GM23338 (cell line): ENCODE data around the gene VPS37B. TPM values are rescaled to one million over a fixed set of nuclear protein-coding genes. Genes with fewer than 3 reads are reported as not detected.

Source experiments
- ATAC-seq: fragments of 200-7000 bp; cut with Tn5 transposase; 3 replicates; pipeline ENCODE4 v1.9.1; 2020
- DNase-seq: peaks from one replicate; pipeline ENCODE4 v3.0.0-alpha.2; 2015; ENCODE audit warnings: low spot score
- H2AFZ ChIP-seq: fragments of 200-600 bp; sonication (generic); 2 replicates; pipeline ENCODE4 v1.8.0; 2016; ENCODE audit warnings: antibody characterized with exemption, mild to moderate bottlenecking, moderate library complexity
- H3F3A ChIP-seq: fragments of 200-600 bp; sonication (generic); replicated peaks from 2 replicates; pipeline ENCODE4 v1.8.0; 2017; ENCODE audit warnings: antibody characterized with exemption, mixed run types, low read depth
- H3K27ac ChIP-seq: fragments of 200-600 bp; sonication (generic); 2 replicates; pipeline ENCODE4 v1.6.1; 2016; ENCODE audit warnings: low read depth
- H3K27me3 ChIP-seq: fragments of 200-600 bp; sonication (generic); 2 replicates; pipeline ENCODE4 v1.8.0; 2016; ENCODE audit warnings: mild to moderate bottlenecking, mixed run types, moderate library complexity; ENCODE audit not compliant: insufficient read depth
- H3K36me3 ChIP-seq: fragments of 200-600 bp; sonication (generic); 2 replicates; pipeline ENCODE4 v1.8.0; 2016; ENCODE audit warnings: mild to moderate bottlenecking; ENCODE audit not compliant: insufficient read depth
- H3K4me1 ChIP-seq: fragments of 200-600 bp; sonication (generic); 2 replicates; pipeline ENCODE4 v1.8.0; 2016; ENCODE audit warnings: mild to moderate bottlenecking, moderate library complexity; ENCODE audit not compliant: insufficient read depth
- H3K4me2 ChIP-seq: fragments of 200-600 bp; sonication (generic); 2 replicates; pipeline ENCODE4 v1.7.1; 2017; ENCODE audit warnings: mixed run types
- H3K4me3 ChIP-seq: fragments of 200-600 bp; sonication (generic); 2 replicates; pipeline ENCODE4 v1.6.1; 2016; ENCODE audit warnings: mixed run types
- H3K79me2 ChIP-seq: fragments of 200-600 bp; sonication (generic); replicated peaks from 2 replicates; pipeline ENCODE4 v1.8.0; 2017; ENCODE audit warnings: mild to moderate bottlenecking; ENCODE audit not compliant: insufficient read depth
- H3K9me2 ChIP-seq: fragments of 200-600 bp; sonication (generic); 2 replicates; pipeline ENCODE4 v1.8.0; 2017; ENCODE audit not compliant: insufficient read depth
- H4K20me1 ChIP-seq: fragments of 200-600 bp; sonication (generic); replicated peaks from 2 replicates; pipeline ENCODE4 v1.8.0; 2017; ENCODE audit warnings: mild to moderate bottlenecking; ENCODE audit not compliant: insufficient read depth
- H3K27ac Mint-ChIP-seq: 2 replicates; pipeline ENCODE4 v1.8.0; 2020; ENCODE audit warnings: inconsistent platforms, mild to moderate bottlenecking, moderate library complexity, mixed read lengths
- H3K27me3 Mint-ChIP-seq: 3 replicates; pipeline ENCODE4 v1.8.0; 2022; ENCODE audit warnings: low read depth, mild to moderate bottlenecking, moderate library complexity, mixed read lengths, inconsistent platforms; ENCODE audit not compliant: insufficient read depth, poor library complexity
- H3K36me3 Mint-ChIP-seq: 3 replicates; pipeline ENCODE4 v1.8.0; 2021; ENCODE audit warnings: low read depth, mild to moderate bottlenecking, inconsistent platforms, moderate library complexity, mixed read lengths
- H3K4me1 Mint-ChIP-seq: 3 replicates; pipeline ENCODE4 v1.8.0; 2020; ENCODE audit warnings: mild to moderate bottlenecking, inconsistent platforms, mixed read lengths
- H3K4me3 Mint-ChIP-seq: 3 replicates; pipeline ENCODE4 v1.8.0; 2021; ENCODE audit warnings: moderate library complexity, mild to moderate bottlenecking, inconsistent platforms, mixed read lengths
- H3K9me3 Mint-ChIP-seq: 3 replicates; pipeline ENCODE4 v1.8.0; 2020; ENCODE audit warnings: moderate library complexity, mild to moderate bottlenecking, inconsistent platforms, mixed read lengths
- CREB1 ChIP-seq: fragments of 250-450 bp; sonication (Bioruptor Pico); IDR thresholded peaks from 2 replicates; pipeline ENCODE4 v1.5.0; 2020; ENCODE audit warnings: low read depth, mild to moderate bottlenecking, moderate library complexity
- ETS1 ChIP-seq: IDR thresholded peaks from 2 replicates; pipeline ENCODE4 v1.6.1; 2016; ENCODE audit warnings: antibody characterized with exemption
- EZH2 ChIP-seq: fragments of 200-600 bp; sonication (generic); IDR thresholded peaks from one replicate; pipeline ENCODE4 v1.8.0; 2017; ENCODE audit warnings: antibody characterized with exemption, mild to moderate bottlenecking, low read depth; ENCODE audit not compliant: unreplicated experiment
- EZH2phosphoT487 ChIP-seq: fragments of 200-600 bp; sonication (generic); IDR thresholded peaks from one replicate; pipeline ENCODE4 v1.8.1; 2018; ENCODE audit warnings: antibody characterized with exemption; ENCODE audit not compliant: unreplicated experiment
- JUNB ChIP-seq: IDR thresholded peaks from one replicate; pipeline ENCODE4 v1.6.1; 2016; ENCODE audit warnings: antibody characterized with exemption; ENCODE audit not compliant: unreplicated experiment
- NANOG ChIP-seq: IDR thresholded peaks from 2 replicates; pipeline ENCODE4 v1.6.1; 2016; ENCODE audit warnings: antibody characterized with exemption, borderline replicate concordance
- POLR2AphosphoS5 ChIP-seq: IDR thresholded peaks from 2 replicates; pipeline ENCODE4 v1.6.1; 2016; ENCODE audit warnings: antibody characterized with exemption, low read depth
- ZNF114 ChIP-seq: fragments of 250-450 bp; sonication (Bioruptor Pico); IDR thresholded peaks from 2 replicates; pipeline ENCODE4 v1.5.0; 2020; ENCODE audit warnings: mild to moderate bottlenecking, moderate library complexity
- polyA plus RNA-seq: library from polyadenylated mRNA; unstranded; fragments of >200 nt; fragmentation: Nextera tagmentation; extraction: Ambion mirVana; gene quantifications from 2 replicates; pipeline ENCODE4 v1.2.1, GENCODE V29; 2016
- total RNA-seq: library from RNA; depleted of rRNA; stranded (reverse); fragments of >200 nt; shearing (Covaris generic); gene quantifications from 2 replicates; pipeline ENCODE4 v1.2.3, GENCODE V29; 2014

Gene VPS37B
- total and polyA plus RNA-seq, 2 experiments from 2014 or later, result 6.7 to 10.9 TPM

GRCh38 chr12:122895320-122895703, 612 bp downstream of the VPS37B start:
- Histone ChIP-seq H3K9me2 (no peaks in the 10 kb centered on the region), H3K79me2 (peaks cover 38% of the 10 kb centered on the region), H3K36me3 (no peaks in the 10 kb centered on the region), H3K4me2 (peak overlapping the region; percentile 92), H3K27ac (no peak overlapping the region), H3K4me3 (peak overlapping the region; percentile 78), H3K27me3 (peaks cover 46% of the 10 kb centered on the region), H3K4me1 (peaks cover 34% of the 10 kb centered on the region), H4K20me1 (peaks cover 4% of the 10 kb centered on the region), H3F3A (peaks cover 15% of the 10 kb centered on the region), H2AFZ (peak overlapping the region; percentile 87)
- Mint-ChIP-seq H3K36me3 (no peaks in the 10 kb centered on the region), H3K27me3 (peaks cover 36% of the 10 kb centered on the region), H3K4me3 (peak overlapping the region; percentile 81), H3K9me3 (peaks cover 9% of the 10 kb centered on the region; the same call in 2 of the 3 replicates), H3K27ac (no peak overlapping the region), H3K4me1 (peaks cover 40% of the 10 kb centered on the region)
- TF ChIP-seq JUNB (no peak), ZNF114 (CRISPR knock-in tag) (no peak), CREB1 (CRISPR knock-in tag) (no peak), NANOG (no peak), EZH2phosphoT487 (no peak), POLR2AphosphoS5 (no peak), ETS1 (no peak), EZH2 (no peak)
- ATAC-seq, result peak; percentile 11
- no peak for DNase-seq

GRCh38 chr12:122894193-122895121, 1.5 kb downstream of the VPS37B start:
- Histone ChIP-seq H4K20me1 (peaks cover 4% of the 10 kb centered on the region), H3K27me3 (peaks cover 46% of the 10 kb centered on the region), H3K27ac (no peak overlapping the region), H3K36me3 (no peaks in the 10 kb centered on the region), H3K9me2 (no peaks in the 10 kb centered on the region), H3K4me1 (peaks cover 41% of the 10 kb centered on the region), H3K4me2 (peak overlapping the region; percentile 92), H2AFZ (no peak overlapping the region), H3F3A (peaks cover 15% of the 10 kb centered on the region), H3K79me2 (peaks cover 46% of the 10 kb centered on the region), H3K4me3 (peak overlapping the region; percentile 78)
- H3K27ac Mint-ChIP-seq, result no peak overlapping the region
- H3K4me1 Mint-ChIP-seq, result peaks cover 44% of the 10 kb centered on the region
- H3K4me3 Mint-ChIP-seq, result peak overlapping the region; percentile 81
- H3K27me3 Mint-ChIP-seq, result peaks cover 36% of the 10 kb centered on the region
- no peak for TF ChIP-seq ZNF114 (CRISPR knock-in tag)
- TF ChIP-seq POLR2AphosphoS5, result no peak
- no peak for DNase-seq
- no peak for ATAC-seq
- no peaks in the 10 kb centered on the region for H3K36me3 Mint-ChIP-seq
- H3K9me3 Mint-ChIP-seq, result peaks cover 9% of the 10 kb centered on the region; the same call in 2 of the 3 replicates
